Progenitor cell of endocrine pancreas (in vitro differentiated cells): Measurements from ENCODE around the gene CD2AP. TPM values are rescaled to one million over a fixed set of nuclear protein-coding genes. Genes with fewer than 3 reads are reported as not detected.

Experiments
- DNase-seq: peaks from one replicate; pipeline ENCODE4 v3.0.0; 2021; ENCODE audit warnings: low spot score; ENCODE audit not compliant: unreplicated experiment
- H3K27ac Mint-ChIP-seq: 2 replicates; pipeline ENCODE4 v1.8.0; 2021; ENCODE audit warnings: mild to moderate bottlenecking, moderate library complexity, mixed read lengths
- H3K27me3 Mint-ChIP-seq: 2 replicates; pipeline ENCODE4 v1.8.0; 2021; ENCODE audit warnings: mixed read lengths
- H3K36me3 Mint-ChIP-seq: 2 replicates; pipeline ENCODE4 v1.8.0; 2022; ENCODE audit warnings: mixed read lengths; ENCODE audit not compliant: insufficient read depth
- H3K4me1 Mint-ChIP-seq: 2 replicates; pipeline ENCODE4 v1.8.0; 2021; ENCODE audit warnings: low read depth, mixed read lengths
- H3K4me3 Mint-ChIP-seq: 2 replicates; pipeline ENCODE4 v1.8.0; 2021; ENCODE audit warnings: low read depth, mild to moderate bottlenecking, moderate library complexity, mixed read lengths
- H3K9me3 Mint-ChIP-seq: 2 replicates; pipeline ENCODE4 v1.8.0; 2021; ENCODE audit warnings: low read depth, mixed read lengths
- total RNA-seq: library from RNA; stranded (reverse); gene quantifications from 2 replicates; pipeline ENCODE4 v1.2.1, GENCODE V29; 2021
- TF ChIP-seq, protein P1 (sequence below): fragments of 200-600 bp; sonication (generic); IDR thresholded peaks from one replicate; pipeline ENCODE4 v1.5.0; 2021; ENCODE audit warnings: antibody characterized with exemption, mild to moderate bottlenecking; ENCODE audit not compliant: unreplicated experiment

CD2AP gene
- total RNA-seq, 1 donor from 2014 or later, result 50.6 TPM

- H3K4me1 Mint-ChIP-seq, result no peaks in the 10 kb centered on the region
- no peaks in the 10 kb centered on the region for H3K27me3 Mint-ChIP-seq
- TF ChIP-seq, protein P1, sequence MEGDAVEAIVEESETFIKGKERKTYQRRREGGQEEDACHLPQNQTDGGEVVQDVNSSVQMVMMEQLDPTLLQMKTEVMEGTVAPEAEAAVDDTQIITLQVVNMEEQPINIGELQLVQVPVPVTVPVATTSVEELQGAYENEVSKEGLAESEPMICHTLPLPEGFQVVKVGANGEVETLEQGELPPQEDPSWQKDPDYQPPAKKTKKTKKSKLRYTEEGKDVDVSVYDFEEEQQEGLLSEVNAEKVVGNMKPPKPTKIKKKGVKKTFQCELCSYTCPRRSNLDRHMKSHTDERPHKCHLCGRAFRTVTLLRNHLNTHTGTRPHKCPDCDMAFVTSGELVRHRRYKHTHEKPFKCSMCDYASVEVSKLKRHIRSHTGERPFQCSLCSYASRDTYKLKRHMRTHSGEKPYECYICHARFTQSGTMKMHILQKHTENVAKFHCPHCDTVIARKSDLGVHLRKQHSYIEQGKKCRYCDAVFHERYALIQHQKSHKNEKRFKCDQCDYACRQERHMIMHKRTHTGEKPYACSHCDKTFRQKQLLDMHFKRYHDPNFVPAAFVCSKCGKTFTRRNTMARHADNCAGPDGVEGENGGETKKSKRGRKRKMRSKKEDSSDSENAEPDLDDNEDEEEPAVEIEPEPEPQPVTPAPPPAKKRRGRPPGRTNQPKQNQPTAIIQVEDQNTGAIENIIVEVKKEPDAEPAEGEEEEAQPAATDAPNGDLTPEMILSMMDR, result no peak
- no peak overlapping the region for H3K27ac Mint-ChIP-seq
- no peaks in the 10 kb centered on the region for H3K9me3 Mint-ChIP-seq
- no peak overlapping the region for H3K4me3 Mint-ChIP-seq
- no peak for DNase-seq
- H3K36me3 Mint-ChIP-seq, result peaks cover 43% of the 10 kb centered on the region
These were observed 109.9 kb downstream of the CD2AP start for GRCh38 chr6:47587493-47587892.

DNA sequence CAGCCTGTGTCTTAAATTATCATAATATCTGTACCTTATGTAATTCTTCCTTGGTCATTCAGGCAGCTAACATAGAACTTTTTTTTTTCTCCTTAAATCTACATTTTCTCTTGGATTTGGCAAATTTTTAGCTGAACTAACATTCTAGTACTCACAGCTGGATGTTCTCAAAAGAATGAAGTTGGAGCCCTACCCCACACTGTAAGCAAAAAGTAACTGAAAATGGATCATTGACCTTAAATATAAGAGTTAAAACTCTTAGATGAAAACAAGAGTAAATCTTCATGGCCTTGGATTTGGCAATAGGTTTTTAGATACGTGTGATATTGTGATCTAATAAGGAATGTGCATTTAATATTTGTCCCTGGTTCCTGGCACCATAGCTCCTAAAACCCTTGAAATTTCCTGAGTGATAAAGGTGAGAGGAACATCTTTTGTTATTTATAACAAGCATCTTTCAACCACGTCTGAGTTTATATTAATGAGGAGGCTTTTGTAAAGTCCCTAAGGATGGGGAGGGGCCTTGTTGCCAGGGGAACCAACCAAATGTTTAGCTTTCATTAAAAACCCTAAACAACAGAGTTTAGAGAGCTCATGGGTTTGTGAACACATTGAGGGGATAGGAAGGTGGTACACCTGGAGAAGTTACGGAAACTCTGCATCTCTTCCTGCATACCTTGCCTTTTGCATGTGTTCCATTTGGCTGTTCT is 114.7 kb downstream of the CD2AP start:
- H3K9me3 Mint-ChIP-seq, result peaks cover 4% of the 10 kb centered on the region
- no peak overlapping the region for H3K4me3 Mint-ChIP-seq
- no peak for DNase-seq
- H3K27me3 Mint-ChIP-seq, result no peaks in the 10 kb centered on the region
- no peak overlapping the region for H3K27ac Mint-ChIP-seq
- peaks cover 11% of the 10 kb centered on the region for H3K4me1 Mint-ChIP-seq
- H3K36me3 Mint-ChIP-seq, result peaks cover 32% of the 10 kb centered on the region
- TF ChIP-seq, protein P1, result no peak

GRCh38 chr6:47593979-47594378 is 116.4 kb downstream of the CD2AP start:
- DNase-seq, result no peak

DNA sequence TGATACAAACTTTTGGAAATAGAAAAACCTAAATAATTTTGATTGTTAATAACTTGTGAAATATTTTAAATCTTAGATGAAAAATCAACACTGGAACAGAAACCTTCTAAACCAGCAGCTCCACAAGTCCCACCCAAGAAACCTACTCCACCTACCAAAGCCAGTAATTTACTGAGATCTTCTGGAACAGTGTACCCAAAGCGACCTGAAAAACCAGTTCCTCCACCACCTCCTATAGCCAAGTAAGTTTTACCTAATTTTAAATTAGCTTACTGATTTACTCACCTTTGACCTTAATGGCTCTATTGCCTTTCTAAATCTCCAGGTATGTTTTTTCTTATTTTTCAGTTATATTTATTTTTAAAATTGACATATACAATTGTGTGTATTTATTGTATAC is 118.2 kb downstream of the CD2AP start:
- H3K27me3 Mint-ChIP-seq, result no peaks in the 10 kb centered on the region
- DNase-seq, result no peak
- H3K4me1 Mint-ChIP-seq, result peaks cover 11% of the 10 kb centered on the region
- peaks cover 34% of the 10 kb centered on the region for H3K36me3 Mint-ChIP-seq
- no peak overlapping the region for H3K27ac Mint-ChIP-seq
- H3K9me3 Mint-ChIP-seq, result peaks cover 6% of the 10 kb centered on the region
- no peak overlapping the region for H3K4me3 Mint-ChIP-seq
- TF ChIP-seq, protein P1, result no peak

More at GRCh38 chr6:47593979-47594378, 116.4 kb downstream of the CD2AP start:
- TF ChIP-seq, protein P1, result no peak
- peaks cover 40% of the 10 kb centered on the region for H3K36me3 Mint-ChIP-seq
- peaks cover 11% of the 10 kb centered on the region for H3K4me1 Mint-ChIP-seq
- no peak overlapping the region for H3K4me3 Mint-ChIP-seq
- H3K9me3 Mint-ChIP-seq, result peaks cover 6% of the 10 kb centered on the region
- no peak overlapping the region for H3K27ac Mint-ChIP-seq
- H3K27me3 Mint-ChIP-seq, result no peaks in the 10 kb centered on the region

GRCh38 chr6:47598367-47598766 is 120.8 kb downstream of the CD2AP start:
- no peak overlapping the region for H3K27ac Mint-ChIP-seq
- no peak for DNase-seq
- H3K27me3 Mint-ChIP-seq, result no peaks in the 10 kb centered on the region
- TF ChIP-seq, protein P1, result no peak
- peaks cover 11% of the 10 kb centered on the region for H3K4me1 Mint-ChIP-seq
- H3K4me3 Mint-ChIP-seq, result no peak overlapping the region
- peaks cover 6% of the 10 kb centered on the region for H3K9me3 Mint-ChIP-seq
- peaks cover 33% of the 10 kb centered on the region for H3K36me3 Mint-ChIP-seq
